Stimulated activated CD8-positive, alpha-beta memory T cell treated with anti-CD3 and anti-CD28 coated beads, Interleukin-4, amount 100 ng/mL, for 4 hours (primary cell): ENCODE results near the gene BPIFB2.
A peak's percentile ranks its signal among the peaks of the same experiment; 100 is the strongest.
"Not testable (repeated sequence)": the region's sequence is repeated elsewhere in the genome, so short reads cannot be mapped to it uniquely, and the experiment has no call there.

ENCODE experiments used
- DNase-seq, 2 donors: peaks; one replicate each; pipeline ENCODE4 v3.0.0-alpha.2; 2020; ENCODE audit warnings: low read depth in 2 of 2, low spot score in 1 of 2

Gene BPIFB2

GRCh38 chr20:32970115-32970972 lies 37.2 kb upstream of the BPIFB2 start:
- no peak for DNase-seq

- no peak for DNase-seq
These were observed 36.6 kb upstream of the BPIFB2 start for GRCh38 chr20:32970973-32971300.

- no peak for DNase-seq
These were observed 35.8 kb upstream of the BPIFB2 start for GRCh38 chr20:32971703-32972161.

- peak; percentile 51 to 75 for DNase-seq
These were observed 35.1 kb upstream of the BPIFB2 start for GRCh38 chr20:32972181-32973076.

- DNase-seq = no peak
These were observed 34.3 kb upstream of the BPIFB2 start for GRCh38 chr20:32973077-32973717.

- DNase-seq = not testable (repeated sequence)
These were observed 33.1 kb upstream of the BPIFB2 start for GRCh38 chr20:32974204-32975064.

GRCh38 chr20:32975121-32975520 lies 32.4 kb upstream of the BPIFB2 start:
- DNase-seq = not testable (repeated sequence)

GRCh38 chr20:32975698-32976674 lies 31.5 kb upstream of the BPIFB2 start:
- no peak for DNase-seq

- DNase-seq = no peak
These were observed 30.8 kb upstream of the BPIFB2 start for GRCh38 chr20:32976746-32977145.

GRCh38 chr20:32977281-32978008 lies 30.1 kb upstream of the BPIFB2 start:
- no peak for DNase-seq

- DNase-seq = no peak
These were observed 29.5 kb upstream of the BPIFB2 start for GRCh38 chr20:32978009-32978335.

GRCh38 chr20:32979201-32979998 lies 28.1 kb upstream of the BPIFB2 start:
- no peak for DNase-seq

GRCh38 chr20:32980131-32980941 lies 27.2 kb upstream of the BPIFB2 start:
- DNase-seq = no peak

GRCh38 chr20:32980990-32981389 lies 26.5 kb upstream of the BPIFB2 start:
- DNase-seq = no peak

GRCh38 chr20:32982617-32983458 lies 24.7 kb upstream of the BPIFB2 start:
- no peak for DNase-seq

- DNase-seq = no peak
These were observed 23.9 kb upstream of the BPIFB2 start for GRCh38 chr20:32983459-32984112.
